SK-N-SH (cell line): Measurements from ENCODE around the gene WDR11.

ENCODE experiments used
- EZH2phosphoT487 ChIP-seq: fragments of 200-600 bp; sonication (generic); IDR thresholded peaks from 2 replicates; pipeline ENCODE4 v1.6.1; 2017; ENCODE audit warnings: low read depth, mixed run types, mild to moderate bottlenecking, antibody characterized with exemption, moderate library complexity, borderline replicate concordance
- GABPA ChIP-seq: IDR thresholded peaks from 2 replicates; pipeline ENCODE4 v1.4.0; 2012; ENCODE audit warnings: low read depth, mild to moderate bottlenecking
- MXI1 ChIP-seq: IDR thresholded peaks from 2 replicates; pipeline ENCODE4 v1.6.1; 2012; ENCODE audit warnings: mild to moderate bottlenecking, low read depth, low read length, improper control_type of control experiment
- POLR2AphosphoS5 ChIP-seq: IDR thresholded peaks from 2 replicates; pipeline ENCODE4 v1.6.1; 2012; ENCODE audit warnings: low read depth, low read length
- RCOR1 ChIP-seq: fragments of 150-350 bp; IDR thresholded peaks from 2 replicates; pipeline ENCODE4 v1.6.1; 2017; ENCODE audit warnings: antibody characterized with exemption, low read length
- REST ChIP-seq: IDR thresholded peaks from 2 replicates; pipeline ENCODE4 v1.6.1; 2012; ENCODE audit warnings: mild to moderate bottlenecking, low read depth, low read length, moderate library complexity
- TAF1 ChIP-seq: IDR thresholded peaks from 2 replicates; pipeline ENCODE4 v1.6.1; 2012; ENCODE audit warnings: low read depth, mild to moderate bottlenecking, low read length, moderate library complexity, borderline replicate concordance
- TCF12 ChIP-seq: IDR thresholded peaks from 2 replicates; pipeline ENCODE4 v1.4.0; 2012
- TF ChIP-seq, protein P1 (sequence below): fragments of 200-600 bp; sonication (generic); IDR thresholded peaks from 2 replicates; pipeline ENCODE4 v1.6.1; 2017; ENCODE audit warnings: antibody characterized with exemption, mild to moderate bottlenecking, moderate library complexity
- TF ChIP-seq, protein P2 (sequence below): IDR thresholded peaks from 2 replicates; pipeline ENCODE4 v1.4.0; 2012; ENCODE audit warnings: low read depth, borderline replicate concordance
- TF ChIP-seq, protein P3 (sequence below): IDR thresholded peaks from 2 replicates; pipeline ENCODE4 v1.4.0; 2012; ENCODE audit warnings: low read depth

- TF ChIP-seq, protein P1, sequence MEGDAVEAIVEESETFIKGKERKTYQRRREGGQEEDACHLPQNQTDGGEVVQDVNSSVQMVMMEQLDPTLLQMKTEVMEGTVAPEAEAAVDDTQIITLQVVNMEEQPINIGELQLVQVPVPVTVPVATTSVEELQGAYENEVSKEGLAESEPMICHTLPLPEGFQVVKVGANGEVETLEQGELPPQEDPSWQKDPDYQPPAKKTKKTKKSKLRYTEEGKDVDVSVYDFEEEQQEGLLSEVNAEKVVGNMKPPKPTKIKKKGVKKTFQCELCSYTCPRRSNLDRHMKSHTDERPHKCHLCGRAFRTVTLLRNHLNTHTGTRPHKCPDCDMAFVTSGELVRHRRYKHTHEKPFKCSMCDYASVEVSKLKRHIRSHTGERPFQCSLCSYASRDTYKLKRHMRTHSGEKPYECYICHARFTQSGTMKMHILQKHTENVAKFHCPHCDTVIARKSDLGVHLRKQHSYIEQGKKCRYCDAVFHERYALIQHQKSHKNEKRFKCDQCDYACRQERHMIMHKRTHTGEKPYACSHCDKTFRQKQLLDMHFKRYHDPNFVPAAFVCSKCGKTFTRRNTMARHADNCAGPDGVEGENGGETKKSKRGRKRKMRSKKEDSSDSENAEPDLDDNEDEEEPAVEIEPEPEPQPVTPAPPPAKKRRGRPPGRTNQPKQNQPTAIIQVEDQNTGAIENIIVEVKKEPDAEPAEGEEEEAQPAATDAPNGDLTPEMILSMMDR = no peak
- no peak for TF ChIP-seq POLR2AphosphoS5
- no peak for TF ChIP-seq MXI1
- TF ChIP-seq, protein P2, sequence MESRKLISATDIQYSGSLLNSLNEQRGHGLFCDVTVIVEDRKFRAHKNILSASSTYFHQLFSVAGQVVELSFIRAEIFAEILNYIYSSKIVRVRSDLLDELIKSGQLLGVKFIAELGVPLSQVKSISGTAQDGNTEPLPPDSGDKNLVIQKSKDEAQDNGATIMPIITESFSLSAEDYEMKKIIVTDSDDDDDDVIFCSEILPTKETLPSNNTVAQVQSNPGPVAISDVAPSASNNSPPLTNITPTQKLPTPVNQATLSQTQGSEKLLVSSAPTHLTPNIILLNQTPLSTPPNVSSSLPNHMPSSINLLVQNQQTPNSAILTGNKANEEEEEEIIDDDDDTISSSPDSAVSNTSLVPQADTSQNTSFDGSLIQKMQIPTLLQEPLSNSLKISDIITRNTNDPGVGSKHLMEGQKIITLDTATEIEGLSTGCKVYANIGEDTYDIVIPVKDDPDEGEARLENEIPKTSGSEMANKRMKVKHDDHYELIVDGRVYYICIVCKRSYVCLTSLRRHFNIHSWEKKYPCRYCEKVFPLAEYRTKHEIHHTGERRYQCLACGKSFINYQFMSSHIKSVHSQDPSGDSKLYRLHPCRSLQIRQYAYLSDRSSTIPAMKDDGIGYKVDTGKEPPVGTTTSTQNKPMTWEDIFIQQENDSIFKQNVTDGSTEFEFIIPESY = no peak
- no peak for TF ChIP-seq GABPA
- TF ChIP-seq REST = no peak
- TF ChIP-seq RCOR1 = no peak
- TF ChIP-seq, protein P3, sequence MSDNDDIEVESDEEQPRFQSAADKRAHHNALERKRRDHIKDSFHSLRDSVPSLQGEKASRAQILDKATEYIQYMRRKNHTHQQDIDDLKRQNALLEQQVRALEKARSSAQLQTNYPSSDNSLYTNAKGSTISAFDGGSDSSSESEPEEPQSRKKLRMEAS = no peak
- no peak for TF ChIP-seq TCF12
- TF ChIP-seq EZH2phosphoT487 = no peak
- TF ChIP-seq TAF1 = no peak
Measured at GRCh38 chr10:120945801-120946302, 94.7 kb downstream of the WDR11 start.
